VCaP (cell line): ENCODE measurements around the gene ABI1.

Experiments used
- H3K27ac ChIP-seq: fragments of 450-650 bp; 2 replicates; pipeline ENCODE4 v1.5.1; 2017
- TF ChIP-seq, protein P1 (sequence below): fragments of 450-650 bp; conservative IDR thresholded peaks from 2 replicates; pipeline ENCODE4 v1.5.1; 2017; ENCODE audit warnings: mild to moderate bottlenecking, moderate library complexity

ABI1 gene

DNA sequence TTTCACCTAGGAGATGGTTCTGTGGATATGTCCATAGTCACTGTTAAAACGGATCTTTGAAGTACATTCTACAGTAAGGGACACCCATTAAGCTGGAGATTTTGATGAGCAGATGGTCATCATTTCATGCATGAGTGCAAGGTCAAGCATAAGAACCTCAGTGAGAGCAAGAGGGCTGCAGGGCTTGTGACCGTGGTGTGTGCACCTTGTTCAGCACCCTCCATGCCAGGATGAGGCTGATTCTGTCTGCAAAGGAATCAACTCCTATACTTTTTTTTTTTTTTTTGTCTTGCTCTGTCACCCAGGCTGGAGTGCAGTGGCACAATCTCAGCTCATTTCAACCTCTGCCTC, 145.6 kb downstream of the ABI1 start:
- H3K27ac ChIP-seq: peak overlapping the region; percentile 74
- TF ChIP-seq, protein P1, sequence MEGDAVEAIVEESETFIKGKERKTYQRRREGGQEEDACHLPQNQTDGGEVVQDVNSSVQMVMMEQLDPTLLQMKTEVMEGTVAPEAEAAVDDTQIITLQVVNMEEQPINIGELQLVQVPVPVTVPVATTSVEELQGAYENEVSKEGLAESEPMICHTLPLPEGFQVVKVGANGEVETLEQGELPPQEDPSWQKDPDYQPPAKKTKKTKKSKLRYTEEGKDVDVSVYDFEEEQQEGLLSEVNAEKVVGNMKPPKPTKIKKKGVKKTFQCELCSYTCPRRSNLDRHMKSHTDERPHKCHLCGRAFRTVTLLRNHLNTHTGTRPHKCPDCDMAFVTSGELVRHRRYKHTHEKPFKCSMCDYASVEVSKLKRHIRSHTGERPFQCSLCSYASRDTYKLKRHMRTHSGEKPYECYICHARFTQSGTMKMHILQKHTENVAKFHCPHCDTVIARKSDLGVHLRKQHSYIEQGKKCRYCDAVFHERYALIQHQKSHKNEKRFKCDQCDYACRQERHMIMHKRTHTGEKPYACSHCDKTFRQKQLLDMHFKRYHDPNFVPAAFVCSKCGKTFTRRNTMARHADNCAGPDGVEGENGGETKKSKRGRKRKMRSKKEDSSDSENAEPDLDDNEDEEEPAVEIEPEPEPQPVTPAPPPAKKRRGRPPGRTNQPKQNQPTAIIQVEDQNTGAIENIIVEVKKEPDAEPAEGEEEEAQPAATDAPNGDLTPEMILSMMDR: no peak

DNA sequence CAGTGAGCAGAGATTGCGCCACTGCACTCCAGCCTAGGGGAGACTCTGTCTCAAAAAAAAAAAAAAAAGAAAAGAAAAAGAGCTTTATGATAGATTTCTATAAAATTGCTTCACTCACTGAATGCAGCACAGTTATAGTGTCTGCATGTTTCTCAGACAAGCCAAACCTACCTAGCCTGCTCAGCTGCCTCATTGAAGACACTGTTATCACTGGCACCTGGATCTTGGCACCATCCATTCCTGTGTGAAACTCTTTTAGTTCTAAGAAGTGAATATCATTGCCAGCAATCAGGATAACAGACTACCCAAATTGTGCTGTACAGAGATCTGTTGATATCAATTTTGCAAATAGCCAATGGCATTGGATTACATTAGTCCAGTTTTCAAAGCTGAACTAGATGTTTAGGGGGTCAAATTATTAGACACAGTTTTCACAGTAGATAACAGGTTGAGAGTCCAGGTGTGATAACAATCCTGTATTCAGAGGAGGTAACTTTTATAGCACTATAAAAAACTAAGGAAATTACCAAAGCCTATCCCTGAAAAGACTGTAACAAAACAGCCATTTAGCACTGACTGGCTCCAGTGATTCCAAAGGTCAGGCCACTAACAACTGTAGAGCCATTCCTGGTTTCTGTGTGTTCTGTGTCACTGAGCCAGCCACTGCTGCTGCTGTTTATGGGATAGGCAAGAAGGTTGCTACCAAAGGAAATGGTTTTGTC, 146.2 kb downstream of the ABI1 start:
- TF ChIP-seq, protein P1: no peak
- H3K27ac ChIP-seq: peak overlapping the region; percentile 74

DNA sequence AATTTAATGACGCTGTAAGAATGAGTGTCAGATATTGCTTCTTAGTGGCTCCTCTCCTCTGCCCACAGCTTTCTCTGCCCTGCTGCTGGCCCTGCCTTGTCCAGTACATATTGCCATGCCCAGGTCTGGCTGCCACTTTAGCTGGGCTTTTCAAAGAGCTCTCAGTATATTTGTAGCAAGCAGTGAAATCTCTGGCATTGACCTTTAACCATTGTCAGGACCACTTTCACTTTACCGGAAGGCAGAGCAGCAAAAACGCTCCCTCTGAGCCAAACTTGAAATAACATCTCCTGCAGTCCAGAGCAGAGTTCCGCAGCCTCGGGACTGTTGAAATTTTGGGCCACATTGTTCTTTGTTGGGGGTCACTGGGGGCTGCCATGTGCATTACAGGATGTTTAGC, 149.4 kb downstream of the ABI1 start:
- no peak overlapping the region for H3K27ac ChIP-seq

DNA sequence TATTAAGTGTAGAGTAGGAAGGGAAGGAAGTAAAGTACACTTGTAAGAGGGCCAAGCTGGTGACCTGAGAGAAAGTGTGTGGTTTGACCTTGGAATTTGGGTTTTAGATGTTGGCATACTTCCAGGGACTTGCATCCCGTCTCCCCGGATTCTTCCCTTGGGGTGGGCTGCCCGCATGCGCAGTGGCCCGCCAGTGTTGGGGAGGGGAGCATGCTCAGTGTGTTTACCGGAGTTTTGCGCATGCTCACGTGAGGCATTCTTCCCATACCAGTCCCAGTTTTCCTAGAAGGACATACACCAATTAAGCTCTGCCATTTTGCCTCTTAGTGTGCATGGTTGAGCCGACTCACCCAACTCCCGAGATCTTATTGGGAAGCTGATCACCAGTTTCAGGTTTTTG, 153.8 kb downstream of the ABI1 start:
- TF ChIP-seq, protein P1: no peak
- no peak overlapping the region for H3K27ac ChIP-seq

More for the DNA sequence above, 149.4 kb downstream of the ABI1 start:
- TF ChIP-seq, protein P1: no peak

DNA sequence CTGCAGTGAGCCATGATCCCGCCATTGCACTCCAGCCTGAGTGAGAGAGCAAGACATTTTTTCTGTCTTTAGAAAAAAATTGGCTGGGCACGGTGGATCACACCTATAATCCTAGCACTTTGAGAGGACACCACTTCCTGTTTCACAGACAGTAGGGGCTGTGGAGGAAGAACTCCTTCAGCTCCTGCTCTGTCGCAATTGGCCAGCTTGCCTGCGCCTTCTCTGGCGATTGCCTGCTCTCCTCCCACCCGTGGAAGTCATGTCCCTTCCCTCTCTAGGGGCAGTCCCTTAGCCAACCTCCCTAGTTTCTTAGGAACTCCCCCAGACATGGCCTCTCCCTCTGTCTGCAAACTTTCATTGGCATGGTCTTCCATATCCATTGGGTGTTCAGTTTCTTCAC, 154.6 kb downstream of the ABI1 start:
- H3K27ac ChIP-seq: no peak overlapping the region
- TF ChIP-seq, protein P1: no peak

DNA sequence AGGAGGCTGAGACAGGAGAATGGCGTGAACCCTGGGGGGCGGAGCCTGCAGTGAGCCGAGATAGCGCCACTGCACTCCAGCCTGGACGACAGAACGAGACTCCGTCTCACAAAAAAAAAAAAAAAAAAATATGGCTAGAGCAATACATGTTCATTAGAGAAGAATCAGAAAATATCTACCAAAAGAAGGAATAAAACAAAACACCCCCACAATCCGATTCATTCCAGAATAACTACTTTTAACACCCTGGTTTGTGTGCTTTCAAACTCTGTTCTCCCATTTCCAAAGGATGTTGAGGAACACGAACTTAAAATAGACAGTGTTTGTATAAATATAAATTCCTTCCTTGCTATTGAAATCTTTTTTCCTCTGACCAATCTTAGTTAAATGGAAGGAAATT, 156.8 kb downstream of the ABI1 start:
- TF ChIP-seq, protein P1: no peak
- H3K27ac ChIP-seq: no peak overlapping the region

DNA sequence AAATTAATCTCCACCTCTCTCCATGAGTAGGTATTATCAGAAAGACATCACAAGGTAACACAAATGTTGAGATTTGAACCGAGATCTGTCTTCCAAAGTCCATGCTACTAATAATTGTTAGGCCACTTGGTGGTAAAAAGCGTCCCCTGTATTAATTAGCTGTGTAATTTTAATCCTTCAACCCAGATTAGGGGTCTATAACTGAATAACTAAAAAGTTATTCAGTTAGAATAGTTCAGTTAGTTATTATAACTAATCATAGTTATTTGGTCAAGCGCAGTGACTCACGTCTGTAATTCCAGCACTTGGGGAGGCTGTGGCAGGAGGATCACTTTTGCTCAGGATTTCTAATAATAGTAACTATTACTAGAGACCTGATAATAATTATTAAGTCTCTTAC, 157.7 kb downstream of the ABI1 start:
- TF ChIP-seq, protein P1: no peak
- no peak overlapping the region for H3K27ac ChIP-seq
